Pulmonary artery endothelial cell (primary cell): ENCODE results near the gene LPCAT1. TPM values are rescaled to one million over a fixed set of nuclear protein-coding genes. Genes with fewer than 3 reads are reported as not detected.
"Not testable (repeated sequence)": the region's sequence is repeated elsewhere in the genome, so short reads cannot be mapped to it uniquely, and the experiment has no call there.

ENCODE experiments used
- DNase-seq: peaks from one replicate; pipeline ENCODE4 v3.0.0-alpha.2; 2011; ENCODE audit warnings: low read depth, low spot score
- total RNA-seq: library from RNA; depleted of rRNA; stranded (reverse); fragments of >200 nt; gene quantifications from 2 replicates; pipeline ENCODE4 v1.2.3, GENCODE V29; 2014

LPCAT1 gene
- total RNA-seq, 1 donor from 2014 or later, result 54.5 TPM

GRCh38 chr5:1467341-1468246, 56.2 kb downstream of the LPCAT1 start:
- no peak for DNase-seq

GRCh38 chr5:1466631-1467265, 57.0 kb downstream of the LPCAT1 start:
- DNase-seq, result no peak

GRCh38 chr5:1465966-1466471, 57.7 kb downstream of the LPCAT1 start:
- DNase-seq, result no peak

- DNase-seq, result no peak
These were observed 58.6 kb downstream of the LPCAT1 start for GRCh38 chr5:1465117-1465516.

- DNase-seq, result no peak
These were observed 59.2 kb downstream of the LPCAT1 start for GRCh38 chr5:1464511-1464910.

GRCh38 chr5:1464096-1464446, 59.7 kb downstream of the LPCAT1 start:
- no peak for DNase-seq

GRCh38 chr5:1463326-1464095, 60.2 kb downstream of the LPCAT1 start:
- DNase-seq, result no peak

- DNase-seq, result no peak
These were observed 61.4 kb downstream of the LPCAT1 start for GRCh38 chr5:1462358-1462757.

GRCh38 chr5:1461396-1461795, 62.4 kb downstream of the LPCAT1 start:
- DNase-seq, result no peak

GRCh38 chr5:1460054-1460682, 63.6 kb downstream of the LPCAT1 start:
- no peak for DNase-seq

GRCh38 chr5:1459435-1459834, 64.3 kb downstream of the LPCAT1 start:
- DNase-seq, result not testable (repeated sequence)

GRCh38 chr5:1456110-1456881, 67.5 kb downstream of the LPCAT1 start:
- DNase-seq, result not testable (repeated sequence)

GRCh38 chr5:1453613-1454012, 70.1 kb downstream of the LPCAT1 start:
- DNase-seq, result no peak

- DNase-seq, result no peak
These were observed 74.6 kb downstream of the LPCAT1 start for GRCh38 chr5:1449081-1449630.

- no peak for DNase-seq
These were observed 75.2 kb downstream of the LPCAT1 start for GRCh38 chr5:1448511-1449011.

GRCh38 chr5:1447671-1448361, 75.9 kb downstream of the LPCAT1 start:
- DNase-seq, result no peak

- no peak for DNase-seq
These were observed 77.0 kb downstream of the LPCAT1 start for GRCh38 chr5:1446602-1447343.

- no peak for DNase-seq
These were observed 77.8 kb downstream of the LPCAT1 start for GRCh38 chr5:1445689-1446601.
